Panc1 (cell line): ENCODE data around the gene ARHGAP23. TPM values are rescaled to one million over a fixed set of nuclear protein-coding genes. Genes with fewer than 3 reads are reported as not detected.

ENCODE experiments used
- ATAC-seq: fragments of 200-7000 bp; cut with Tn5 transposase; 2 replicates; pipeline ENCODE4 v1.9.1; 2020; ENCODE audit warnings: mild to moderate bottlenecking, moderate library complexity
- BruUV-seq: library from RNA; stranded (reverse); fragments of 400-500 nt; replicated peaks from 2 replicates; lab custom pipeline; 2021; lab: Mats Ljungman, UMichigan
- CTCF ChIA-PET: fragments of 300-600 bp; sonication (Branson Sonifier 250); formaldehyde crosslinking; loops from one replicate; lab custom pipeline; 2022; ENCODE audit warnings: antibody characterized with exemption; lab: Charles Lee
- POLR2A ChIA-PET: fragments of 300-600 bp; sonication (Branson Sonifier 250); formaldehyde crosslinking; loops from one replicate; lab custom pipeline; 2022; ENCODE audit warnings: antibody characterized with exemption; lab: Charles Lee
- DNase-seq: peaks from one replicate; pipeline ENCODE4 v3.0.0-alpha.2; 2010; ENCODE audit warnings: low read depth, low spot score
- H3K27ac ChIP-seq: 2 replicates; pipeline ENCODE4 v1.5.1; 2011; ENCODE audit warnings: mild to moderate bottlenecking, low read length, inconsistent platforms
- H3K27me3 ChIP-seq: fragments of 200-500 bp; sonication (Bioruptor generic); 2 replicates; pipeline ENCODE4 v1.6.0; 2014; ENCODE audit warnings: low read length, inconsistent platforms; ENCODE audit not compliant: control insufficient read depth, insufficient read depth
- H3K36me3 ChIP-seq: fragments of 200-500 bp; sonication (Bioruptor generic); 2 replicates; pipeline ENCODE4 v1.5.1; 2014; ENCODE audit warnings: inconsistent platforms, mild to moderate bottlenecking, low read length, moderate library complexity; ENCODE audit not compliant: control insufficient read depth, insufficient read depth
- H3K4me1 ChIP-seq: 2 replicates; pipeline ENCODE4 v1.5.1; 2011; ENCODE audit warnings: inconsistent platforms, mild to moderate bottlenecking, low read length, moderate library complexity; ENCODE audit not compliant: control insufficient read depth, insufficient read depth
- H3K4me3 ChIP-seq, 2 experiments: 2 replicates each; pipeline ENCODE4 v1.5.1; 2011 to 2012; ENCODE audit warnings: low read depth in 2 of 2, low read length in 2 of 2, mild to moderate bottlenecking in 2 of 2, inconsistent platforms in 1 of 2, moderate library complexity in 1 of 2
- H3K9me3 ChIP-seq: fragments of 200-500 bp; sonication (Bioruptor generic); 2 replicates; pipeline ENCODE4 v1.5.1; 2014; ENCODE audit warnings: low read depth, mild to moderate bottlenecking, inconsistent platforms, low read length, moderate library complexity; ENCODE audit not compliant: control insufficient read depth, insufficient read depth
- CTCF ChIP-seq: fragments of 450-650 bp; IDR thresholded peaks from 2 replicates; pipeline ENCODE4 v1.5.1; 2017; ENCODE audit warnings: mild to moderate bottlenecking
- POLR2AphosphoS5 ChIP-seq: IDR thresholded peaks from 2 replicates; pipeline ENCODE4 v1.6.1; 2012; ENCODE audit warnings: mild to moderate bottlenecking, low read depth, low read length, moderate library complexity
- REST ChIP-seq, 2 experiments: IDR thresholded peaks; 2 replicates each; pipeline ENCODE4 v1.6.1; 2011 to 2012; ENCODE audit warnings: low read depth in 2 of 2, control low read depth in 1 of 2, low read length in 1 of 2, mild to moderate bottlenecking in 1 of 2, moderate library complexity in 1 of 2; ENCODE audit not compliant: insufficient read depth in 1 of 2
- SIN3A ChIP-seq: IDR thresholded peaks from 2 replicates; pipeline ENCODE4 v1.6.1; 2012; ENCODE audit warnings: low read depth, mild to moderate bottlenecking, low read length, moderate library complexity, borderline replicate concordance; ENCODE audit not compliant: insufficient read depth
- in situ Hi-C: cut with HindIII; loops from 2 replicates; pipeline ENCODE4 v1.10.0; 2016; ENCODE audit warnings: low sequenced_read_pairs, low pct_unique_long_range_greater_than_20kb
- intact Hi-C: fragments of 100-400 bp; cut with micrococcal nuclease; formaldehyde crosslinking; loops from one replicate; pipeline ENCODE4 v1.10.0; 2022; ENCODE audit not compliant: unreplicated experiment
- total RNA-seq: library from RNA; stranded (reverse); gene quantifications from one replicate; pipeline ENCODE4 v1.2.1, GENCODE V29; 2021; ENCODE audit not compliant: unreplicated experiment

The ARHGAP23 gene
- total RNA-seq, 1 experiment from 2014 or later = 33.0 TPM

GRCh38 chr17:38508570-38508950 is 80.3 kb downstream of the ARHGAP23 start:
- in situ Hi-C loops = no loop called here
- Histone ChIP-seq H3K4me1 (peaks cover 12% of the 10 kb centered on the region), H3K9me3 (no peaks in the 10 kb centered on the region), H3K4me3 (no peak overlapping the region), H3K27ac (no peak overlapping the region), H3K36me3 (no peaks in the 10 kb centered on the region), H3K27me3 (no peaks in the 10 kb centered on the region)
- POLR2A ChIA-PET = no interaction called here
- intact Hi-C loops = no loop called here
- ATAC-seq (no peak), DNase-seq (no peak)
- CTCF ChIA-PET = interaction anchor here (1.2 to 1.9 kb wide), 2 partner anchors 50 to 155 kb away, joined by 5 to 22 read pairs; no protein-coding TSS in a partner anchor
- no peak for TF ChIP-seq REST (IDR thresholded peaks at IDR 0.05; ENCODE audit: insufficient read depth in 1 of 2, low read depth in 2 of 2, low read length in 1 of 2)
- no TSS peak for BruUV-seq

- in situ Hi-C loops = no loop called here
- BruUV-seq = no TSS peak
- H3K27me3 ChIP-seq = no peaks in the 10 kb centered on the region
- peaks cover 12% of the 10 kb centered on the region for H3K4me1 ChIP-seq
- H3K27ac ChIP-seq = peak overlapping the region; percentile 60; the same call in 1 of the 2 replicates
- peak; percentile 62 for DNase-seq
- no peaks in the 10 kb centered on the region for H3K9me3 ChIP-seq
- peak; percentile 74 for ATAC-seq
- H3K4me3 ChIP-seq = peak overlapping the region; percentile 40 to 57
- TF ChIP-seq CTCF (peak; percentile 81), SIN3A (no peak)
- intact Hi-C loops = no loop called here
- ChIA-PET POLR2A (no interaction called here), CTCF (interaction anchor here (0.6 to 1.9 kb wide), 6 partner anchors 49 to 154 kb away, joined by 3 to 22 read pairs (median 4); no protein-coding TSS in a partner anchor)
- H3K36me3 ChIP-seq = no peaks in the 10 kb centered on the region
Observed at GRCh38 chr17:38508954-38509771, 80.9 kb downstream of the ARHGAP23 start.

- Histone ChIP-seq H3K36me3 (no peaks in the 10 kb centered on the region), H3K9me3 (no peaks in the 10 kb centered on the region), H3K4me3 (peak overlapping the region; percentile 40 to 57), H3K27me3 (no peaks in the 10 kb centered on the region), H3K4me1 (peaks cover 12% of the 10 kb centered on the region), H3K27ac (peak overlapping the region; percentile 60; the same call in 1 of the 2 replicates)
- no TSS peak for BruUV-seq
- ATAC-seq = peak; percentile 71
- TF ChIP-seq CTCF = no peak
- TF ChIP-seq POLR2AphosphoS5 = peak; percentile 31; the same call in 1 of the 2 replicates
- no peak for TF ChIP-seq REST (IDR thresholded peaks at IDR 0.05; ENCODE audit: insufficient read depth in 1 of 2, low read depth in 2 of 2, low read length in 1 of 2)
- 0 out of 2 replicates have a peak, but pooled peaks have one; percentile 19 for TF ChIP-seq SIN3A
- POLR2A ChIA-PET = no interaction called here
- intact Hi-C loops = no loop called here
- in situ Hi-C loops = no loop called here
- DNase-seq = no peak
- CTCF ChIA-PET = interaction anchor here (0.6 to 1.9 kb wide), 7 partner anchors 49 to 153 kb away, joined by 3 to 22 read pairs (median 4); no protein-coding TSS in a partner anchor
Observed at GRCh38 chr17:38509772-38510420, 81.6 kb downstream of the ARHGAP23 start.
